CD14-positive monocyte (primary cell): Measurements from ENCODE around the gene MLLT1. TPM values are rescaled to one million over a fixed set of nuclear protein-coding genes. Genes with fewer than 3 reads are reported as not detected.

Experiments used
- DNase-seq, 3 donors: peaks; one replicate each; pipeline ENCODE4 v3.0.0-alpha.2; 2011 to 2022
- H2AFZ ChIP-seq: 2 replicates; pipeline ENCODE4 v1.6.0; 2012; ENCODE audit warnings: mild to moderate bottlenecking, low read depth, low read length, inconsistent platforms; ENCODE audit not compliant: insufficient read depth, poor library complexity, severe bottlenecking
- H3K27ac ChIP-seq, 2 donors: 1 replicate in 1 of 2; 2 replicates in 1 of 2; pipeline ENCODE4 v1.5.1; 2012 to 2013; ENCODE audit warnings: low read length in 2 of 2, control low read depth in 1 of 2, inconsistent platforms in 1 of 2, low read depth in 1 of 2, mild to moderate bottlenecking in 1 of 2
- H3K27me3 ChIP-seq, 2 donors: one replicate each; pipeline versions ENCODE4 v1.6.0 to v1.6.1; 2011 to 2013; ENCODE audit warnings: low read length in 2 of 2; ENCODE audit not compliant: control insufficient read depth in 2 of 2, insufficient read depth in 2 of 2
- H3K36me3 ChIP-seq, 2 donors: replicated peaks in 1 of 2; 1 replicate in 1 of 2; 2 replicates in 1 of 2; pipeline versions ENCODE4 v1.5.1 to v1.6.1; 2012 to 2013; ENCODE audit warnings: low read length in 2 of 2, control low read depth in 1 of 2, inconsistent platforms in 1 of 2, mild to moderate bottlenecking in 1 of 2; ENCODE audit not compliant: insufficient read depth in 2 of 2, control insufficient read depth in 1 of 2
- H3K4me1 ChIP-seq, 2 donors: 1 replicate in 1 of 2; 2 replicates in 1 of 2; pipeline versions ENCODE4 v1.5.1 to v1.6.1; 2012 to 2013; ENCODE audit warnings: low read length in 2 of 2, control low read depth in 1 of 2, inconsistent platforms in 1 of 2, mild to moderate bottlenecking in 1 of 2, moderate library complexity in 1 of 2; ENCODE audit not compliant: insufficient read depth in 2 of 2, control insufficient read depth in 1 of 2
- H3K4me2 ChIP-seq: replicated peaks from 2 replicates; pipeline ENCODE3; 2012; ENCODE audit warnings: low read length, moderate library complexity, mild to moderate bottlenecking; ENCODE audit not compliant: poor library complexity, severe bottlenecking; ENCODE audit errors: extremely low read depth
- H3K4me3 ChIP-seq, 3 experiments: fragments of 200-600 bp in 1 of 3; sonication (generic) in 1 of 3; replicated peaks in 1 of 3; 1 replicate in 2 of 3; 2 replicates in 1 of 3; pipeline ENCODE4 v1.5.1; 2011 to 2013; ENCODE audit warnings: low read length in 3 of 3, mild to moderate bottlenecking in 3 of 3, control low read depth in 2 of 3, low read depth in 2 of 3, inconsistent platforms in 1 of 3, moderate library complexity in 1 of 3
- H3K79me2 ChIP-seq: 2 replicates; pipeline ENCODE4 v1.6.0; 2012; ENCODE audit warnings: mild to moderate bottlenecking, control low read depth, inconsistent platforms, low read length, moderate library complexity; ENCODE audit not compliant: insufficient read depth
- H3K9ac ChIP-seq: 2 replicates; pipeline ENCODE4 v1.6.0; 2017; ENCODE audit warnings: low read length, mild to moderate bottlenecking; ENCODE audit not compliant: insufficient read depth, poor library complexity, severe bottlenecking
- H3K9me3 ChIP-seq, 2 donors: replicated peaks in 1 of 2; 1 replicate in 1 of 2; 2 replicates in 1 of 2; pipeline versions ENCODE4 v1.5.1 to v1.6.1; 2012 to 2013; ENCODE audit warnings: low read length in 2 of 2, control low read depth in 1 of 2; ENCODE audit not compliant: control insufficient read depth in 1 of 2, insufficient read depth in 1 of 2
- H4K20me1 ChIP-seq: 2 replicates; pipeline ENCODE4 v1.6.0; 2012; ENCODE audit warnings: mild to moderate bottlenecking, low read length, control low read depth, moderate library complexity; ENCODE audit not compliant: insufficient read depth
- H3K27ac Mint-ChIP-seq, 7 donors: one replicate each; pipeline ENCODE4 v1.8.0; 2020; ENCODE audit warnings: mild to moderate bottlenecking in 7 of 7, mixed read lengths in 7 of 7, moderate library complexity in 6 of 7, inconsistent platforms in 2 of 7
- H3K27me3 Mint-ChIP-seq, 3 donors: one replicate each; pipeline ENCODE4 v1.8.0; 2021 to 2022; ENCODE audit warnings: low read depth in 3 of 3, mild to moderate bottlenecking in 3 of 3, mixed read lengths in 3 of 3, moderate library complexity in 3 of 3, inconsistent platforms in 1 of 3
- H3K36me3 Mint-ChIP-seq, 2 donors: one replicate each; pipeline ENCODE4 v1.8.0; 2020; ENCODE audit warnings: mixed read lengths in 2 of 2, inconsistent platforms in 1 of 2, mild to moderate bottlenecking in 1 of 2
- H3K4me1 Mint-ChIP-seq: one replicate; pipeline ENCODE4 v1.8.0; 2020; ENCODE audit warnings: mild to moderate bottlenecking, mixed read lengths
- H3K4me3 Mint-ChIP-seq, 2 donors: one replicate each; pipeline ENCODE4 v1.8.0; 2020; ENCODE audit warnings: mild to moderate bottlenecking in 2 of 2, mixed read lengths in 2 of 2, moderate library complexity in 1 of 2
- H3K9me3 Mint-ChIP-seq, 7 donors: one replicate each; pipeline ENCODE4 v1.8.0; 2020 to 2022; ENCODE audit warnings: mixed read lengths in 7 of 7, mild to moderate bottlenecking in 6 of 7, moderate library complexity in 6 of 7, inconsistent platforms in 2 of 7
- WGBS: methylation state at CpG from one replicate; pipeline ENCODE4 v1.1.5; 2013; ENCODE audit warnings: missing lambda C conversion rate; ENCODE audit not compliant: insufficient coverage; 5-methylcytosine and 5-hydroxymethylcytosine counted together
- intact Hi-C, 2 donors: fragments of 100-400 bp; cut with micrococcal nuclease; formaldehyde crosslinking; loops; one replicate each; pipeline versions ENCODE4 v1.15.0 to v1.15.1; 2023
- polyA plus RNA-seq, 3 donors: library from polyadenylated mRNA; depleted of rRNA in 1 of 3; unstranded in 2 of 3; stranded (reverse) in 1 of 3; fragments of 300-500 nt in 2 of 3; fragments of >200 nt in 1 of 3; fragmentation: Illumina TruSeq in 2 of 3; gene quantifications; 1 replicate in 2 of 3; 2 replicates in 1 of 3; pipeline ENCODE4 v1.2.3, GENCODE V29; 2012 to 2021
- TF ChIP-seq, protein P1 (sequence below): fragments of 200-600 bp; IDR thresholded peaks from one replicate; pipeline ENCODE4 v1.8.0; 2022; ENCODE audit warnings: antibody characterized with exemption, mild to moderate bottlenecking

The MLLT1 gene
- polyA plus RNA-seq, 3 donors, result 0.65 to 17.3 (median 0.99) TPM

DNA sequence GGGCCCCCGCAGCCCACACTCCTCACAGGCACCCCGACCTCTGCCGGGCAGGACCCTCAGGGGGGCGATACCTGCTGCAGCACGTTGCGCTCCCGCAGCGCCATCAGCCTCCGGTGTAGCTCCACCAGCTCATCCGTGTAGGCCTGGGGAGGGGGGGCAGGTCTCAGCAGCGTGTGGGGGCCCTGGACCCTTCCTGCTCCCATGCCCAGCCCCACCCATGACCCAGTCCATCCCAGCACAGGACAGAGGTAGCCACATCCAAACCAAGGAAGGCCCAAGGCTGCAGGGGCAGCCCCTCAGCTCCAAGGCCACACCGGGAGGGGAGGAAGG is 66.5 kb downstream of the MLLT1 start:
- H3K27ac Mint-ChIP-seq, result no peak overlapping the region
- H3K27me3 ChIP-seq, result no peaks in the 10 kb centered on the region
- H2AFZ ChIP-seq, result no peak overlapping the region
- intact Hi-C loops, result no loop called here
- TF ChIP-seq, protein P1, sequence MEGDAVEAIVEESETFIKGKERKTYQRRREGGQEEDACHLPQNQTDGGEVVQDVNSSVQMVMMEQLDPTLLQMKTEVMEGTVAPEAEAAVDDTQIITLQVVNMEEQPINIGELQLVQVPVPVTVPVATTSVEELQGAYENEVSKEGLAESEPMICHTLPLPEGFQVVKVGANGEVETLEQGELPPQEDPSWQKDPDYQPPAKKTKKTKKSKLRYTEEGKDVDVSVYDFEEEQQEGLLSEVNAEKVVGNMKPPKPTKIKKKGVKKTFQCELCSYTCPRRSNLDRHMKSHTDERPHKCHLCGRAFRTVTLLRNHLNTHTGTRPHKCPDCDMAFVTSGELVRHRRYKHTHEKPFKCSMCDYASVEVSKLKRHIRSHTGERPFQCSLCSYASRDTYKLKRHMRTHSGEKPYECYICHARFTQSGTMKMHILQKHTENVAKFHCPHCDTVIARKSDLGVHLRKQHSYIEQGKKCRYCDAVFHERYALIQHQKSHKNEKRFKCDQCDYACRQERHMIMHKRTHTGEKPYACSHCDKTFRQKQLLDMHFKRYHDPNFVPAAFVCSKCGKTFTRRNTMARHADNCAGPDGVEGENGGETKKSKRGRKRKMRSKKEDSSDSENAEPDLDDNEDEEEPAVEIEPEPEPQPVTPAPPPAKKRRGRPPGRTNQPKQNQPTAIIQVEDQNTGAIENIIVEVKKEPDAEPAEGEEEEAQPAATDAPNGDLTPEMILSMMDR, result no peak
- no peak overlapping the region for H3K9ac ChIP-seq
- H3K4me1 Mint-ChIP-seq, result peaks cover 1% of the 10 kb centered on the region
- peaks cover 5% of the 10 kb centered on the region for H4K20me1 ChIP-seq
- H3K4me2 ChIP-seq, result no peak overlapping the region
- no peaks in the 10 kb centered on the region for H3K9me3 Mint-ChIP-seq
- whole genome bisulfite sequencing, result 100% methylated on average over 1 of the region's 12 CpGs
- peaks cover 37 to 52% of the 10 kb centered on the region in 2 donors for H3K36me3 ChIP-seq
- DNase-seq, result no peak
- no peak overlapping the region for H3K27ac ChIP-seq
- H3K27me3 Mint-ChIP-seq, result peaks cover 0 to 1% (median 1%) of the 10 kb centered on the region in 3 donors
- no peaks in the 10 kb centered on the region for H3K4me1 ChIP-seq
- H3K79me2 ChIP-seq, result no peaks in the 10 kb centered on the region
- no peak overlapping the region for H3K4me3 ChIP-seq
- H3K9me3 ChIP-seq, result no peaks in the 10 kb centered on the region
- H3K36me3 Mint-ChIP-seq, result peaks cover 20 to 42% of the 10 kb centered on the region in 2 donors
- H3K4me3 Mint-ChIP-seq, result no peak overlapping the region

DNA sequence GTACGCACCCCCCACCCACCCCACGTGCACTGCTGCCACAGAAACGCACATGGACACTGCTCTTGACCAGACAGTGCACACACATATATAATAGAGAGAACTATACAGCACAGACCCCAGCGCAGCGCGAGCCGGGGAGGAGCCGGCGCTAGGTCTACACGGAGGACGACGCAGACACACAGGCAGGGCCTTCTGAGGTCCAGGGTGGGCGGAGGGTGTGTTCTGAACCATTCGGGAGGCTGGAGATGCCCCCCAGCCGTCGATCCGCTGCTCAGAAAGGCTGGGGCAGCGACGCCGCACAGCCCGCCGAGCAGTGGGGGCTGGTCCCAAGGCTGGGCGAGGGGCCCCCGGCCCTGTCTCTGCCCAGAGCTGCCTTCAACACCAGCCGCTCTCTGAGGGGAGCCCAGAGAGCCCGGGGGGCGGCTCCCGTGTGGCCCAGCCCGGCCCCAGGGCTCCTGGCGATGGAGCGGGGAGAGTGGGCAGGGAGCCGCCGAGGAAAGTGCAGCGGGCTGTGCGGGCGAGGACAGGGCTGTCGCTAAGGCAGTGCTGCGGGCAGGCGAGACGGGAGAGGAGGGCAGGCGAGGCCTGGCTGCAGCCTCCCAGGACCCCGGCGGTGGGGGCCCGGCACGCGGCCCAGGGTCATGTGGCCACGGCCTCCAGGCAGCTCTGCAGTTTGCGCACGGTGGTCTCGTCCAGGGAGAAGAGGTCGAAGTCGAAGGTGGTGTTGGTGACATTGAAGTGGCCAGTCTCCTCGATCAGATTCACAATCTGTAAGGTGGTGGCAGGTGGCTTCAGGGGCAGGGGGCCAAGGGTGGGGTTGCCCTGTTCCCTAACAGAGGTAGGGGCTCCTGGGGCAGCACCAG is 67.1 kb downstream of the MLLT1 start:
- no peak for DNase-seq

More for the DNA sequence above, 67.1 kb downstream of the MLLT1 start:
- no peak overlapping the region for H3K27ac ChIP-seq
- H3K4me1 ChIP-seq, result no peaks in the 10 kb centered on the region
- H3K9ac ChIP-seq, result no peak overlapping the region
- no peak overlapping the region for H3K4me3 ChIP-seq
- no peak overlapping the region for H3K4me2 ChIP-seq
- H3K27me3 ChIP-seq, result no peaks in the 10 kb centered on the region
- H3K27me3 Mint-ChIP-seq, result peaks cover 0 to 4% (median 1%) of the 10 kb centered on the region in 3 donors
- no peaks in the 10 kb centered on the region for H3K9me3 Mint-ChIP-seq
- no peaks in the 10 kb centered on the region for H4K20me1 ChIP-seq
- 97% methylated on average over 50 of the region's 53 CpGs for WGBS
- H3K4me1 Mint-ChIP-seq, result no peaks in the 10 kb centered on the region
- no peaks in the 10 kb centered on the region for H3K9me3 ChIP-seq
- intact Hi-C loops, result no loop called here
- H3K27ac Mint-ChIP-seq, result no peak overlapping the region
- peaks cover 20 to 39% of the 10 kb centered on the region in 2 donors for H3K36me3 Mint-ChIP-seq
- no peak overlapping the region for H2AFZ ChIP-seq
- TF ChIP-seq, protein P1, result no peak
- peaks cover 36 to 48% of the 10 kb centered on the region in 2 donors for H3K36me3 ChIP-seq
- no peaks in the 10 kb centered on the region for H3K79me2 ChIP-seq
- no peak overlapping the region for H3K4me3 Mint-ChIP-seq
